Activated T-helper 2 cell treated with anti-CD3 and anti-CD28 coated beads, Interferon-gamma antibody, Interleukin-2, Interleukin-4, amounts not matched to agents 10 μg/mL and 5 μg/mL and 100 μg/mL, durations not matched to agents 14 hours and 24 hours and 36 hours (primary cell): ENCODE results near the gene NMRK2. TPM values are rescaled to one million over a fixed set of nuclear protein-coding genes. Genes with fewer than 3 reads are reported as not detected.
"Not testable (repeated sequence)": the region's sequence is repeated elsewhere in the genome, so short reads cannot be mapped to it uniquely, and the experiment has no call there.

Source experiments
- DNase-seq: peaks from one replicate; pipeline ENCODE4 v3.0.0; 2021; ENCODE audit warnings: low spot score
- H3K27ac Mint-ChIP-seq: one replicate; pipeline ENCODE4 v1.8.0; 2021; ENCODE audit warnings: mixed read lengths
- H3K27me3 Mint-ChIP-seq: one replicate; pipeline ENCODE4 v1.8.0; 2021; ENCODE audit warnings: low read depth, mixed read lengths
- H3K36me3 Mint-ChIP-seq: one replicate; pipeline ENCODE4 v1.8.0; 2021; ENCODE audit warnings: low read depth, mixed read lengths
- H3K4me1 Mint-ChIP-seq: one replicate; pipeline ENCODE4 v1.8.0; 2021; ENCODE audit warnings: low read depth, mixed read lengths
- H3K4me3 Mint-ChIP-seq: one replicate; pipeline ENCODE4 v1.8.0; 2021; ENCODE audit warnings: low read depth, mild to moderate bottlenecking, moderate library complexity, mixed read lengths
- H3K9me3 Mint-ChIP-seq: one replicate; pipeline ENCODE4 v1.8.0; 2021; ENCODE audit warnings: mixed read lengths
- intact Hi-C: fragments of 100-400 bp; cut with micrococcal nuclease; formaldehyde crosslinking; loops from one replicate; pipeline ENCODE4 v1.15.1; 2023
- total RNA-seq: library from RNA; stranded (reverse); gene quantifications from 2 replicates; pipeline ENCODE4 v1.2.3, GENCODE V29; 2022

The NMRK2 gene
- total RNA-seq, 1 donor from 2014 or later = not detected

DNA sequence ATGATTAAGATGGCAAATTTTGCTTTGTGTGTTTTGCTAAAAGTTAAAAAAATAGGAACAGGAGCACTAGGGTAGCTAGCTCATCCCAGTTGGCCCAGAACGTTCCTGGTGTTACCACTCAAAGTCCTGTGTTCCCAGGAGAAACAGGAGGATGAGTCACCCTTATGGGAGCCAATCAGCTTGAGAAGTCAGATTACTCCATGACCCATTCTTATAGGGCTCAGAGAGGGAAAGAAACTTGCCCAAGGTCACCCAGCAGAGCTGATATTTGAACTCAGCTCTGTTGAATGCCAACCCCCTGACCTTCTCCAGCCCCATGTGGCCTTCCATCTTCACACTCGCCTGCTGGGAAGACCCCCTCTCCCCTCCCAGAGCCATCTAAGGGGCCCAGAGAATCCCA is 13.0 kb downstream of the NMRK2 start:
- Mint-ChIP-seq H3K27ac (no peak overlapping the region), H3K27me3 (no peaks in the 10 kb centered on the region), H3K4me3 (no peak overlapping the region), H3K36me3 (no peaks in the 10 kb centered on the region), H3K9me3 (no peaks in the 10 kb centered on the region), H3K4me1 (peaks cover 1% of the 10 kb centered on the region)
- intact Hi-C loops = no loop called here
- DNase-seq = no peak

DNA sequence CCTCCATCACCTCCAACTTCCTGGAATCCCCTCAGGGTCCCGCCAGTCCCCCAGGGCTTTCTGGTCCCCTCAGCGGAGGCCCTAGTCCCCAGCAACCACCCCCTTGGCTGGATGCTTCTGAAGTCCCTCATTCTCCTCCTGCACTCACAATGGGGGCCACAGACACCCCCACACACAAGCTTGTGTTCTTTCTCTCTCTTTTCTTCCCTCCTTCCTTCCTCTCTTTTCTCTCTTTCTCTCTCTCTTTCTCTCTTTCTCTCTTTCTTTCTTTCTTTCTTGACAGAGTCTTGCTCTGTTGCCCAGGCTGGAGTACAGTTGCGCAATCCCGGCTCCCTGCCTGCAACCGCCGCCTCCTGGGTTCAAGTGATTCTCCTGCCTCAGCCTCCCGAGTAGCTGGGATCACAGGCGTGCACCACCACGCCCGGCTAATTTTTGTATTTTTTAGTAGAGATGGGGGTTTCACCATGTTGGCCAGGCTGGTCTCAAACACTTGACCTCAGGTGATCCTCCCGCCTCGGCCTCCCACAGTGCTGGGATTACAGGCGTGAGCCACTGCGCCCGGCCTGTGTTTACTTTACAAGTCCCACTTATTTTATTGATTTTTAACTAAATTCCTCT is 14.6 kb downstream of the NMRK2 start:
- H3K4me3 Mint-ChIP-seq, H3K27ac Mint-ChIP-seq, H3K9me3 Mint-ChIP-seq, H3K27me3 Mint-ChIP-seq, DNase-seq, H3K4me1 Mint-ChIP-seq, intact Hi-C loops, H3K36me3 Mint-ChIP-seq: not testable (repeated sequence)

- Mint-ChIP-seq H3K4me1 (no peaks in the 10 kb centered on the region), H3K27me3 (no peaks in the 10 kb centered on the region), H3K27ac (no peak overlapping the region), H3K36me3 (no peaks in the 10 kb centered on the region), H3K4me3 (no peak overlapping the region), H3K9me3 (no peaks in the 10 kb centered on the region)
- no peak for DNase-seq
- intact Hi-C loops = no loop called here
Observed at GRCh38 chr19:3949294-3949693, 16.4 kb downstream of the NMRK2 start.

- Mint-ChIP-seq H3K4me3 (no peak overlapping the region), H3K4me1 (no peaks in the 10 kb centered on the region), H3K36me3 (no peaks in the 10 kb centered on the region), H3K9me3 (no peaks in the 10 kb centered on the region), H3K27me3 (no peaks in the 10 kb centered on the region), H3K27ac (no peak overlapping the region)
- no peak for DNase-seq
- intact Hi-C loops = no loop called here
Observed at GRCh38 chr19:3949997-3950859, 17.4 kb downstream of the NMRK2 start.

DNA sequence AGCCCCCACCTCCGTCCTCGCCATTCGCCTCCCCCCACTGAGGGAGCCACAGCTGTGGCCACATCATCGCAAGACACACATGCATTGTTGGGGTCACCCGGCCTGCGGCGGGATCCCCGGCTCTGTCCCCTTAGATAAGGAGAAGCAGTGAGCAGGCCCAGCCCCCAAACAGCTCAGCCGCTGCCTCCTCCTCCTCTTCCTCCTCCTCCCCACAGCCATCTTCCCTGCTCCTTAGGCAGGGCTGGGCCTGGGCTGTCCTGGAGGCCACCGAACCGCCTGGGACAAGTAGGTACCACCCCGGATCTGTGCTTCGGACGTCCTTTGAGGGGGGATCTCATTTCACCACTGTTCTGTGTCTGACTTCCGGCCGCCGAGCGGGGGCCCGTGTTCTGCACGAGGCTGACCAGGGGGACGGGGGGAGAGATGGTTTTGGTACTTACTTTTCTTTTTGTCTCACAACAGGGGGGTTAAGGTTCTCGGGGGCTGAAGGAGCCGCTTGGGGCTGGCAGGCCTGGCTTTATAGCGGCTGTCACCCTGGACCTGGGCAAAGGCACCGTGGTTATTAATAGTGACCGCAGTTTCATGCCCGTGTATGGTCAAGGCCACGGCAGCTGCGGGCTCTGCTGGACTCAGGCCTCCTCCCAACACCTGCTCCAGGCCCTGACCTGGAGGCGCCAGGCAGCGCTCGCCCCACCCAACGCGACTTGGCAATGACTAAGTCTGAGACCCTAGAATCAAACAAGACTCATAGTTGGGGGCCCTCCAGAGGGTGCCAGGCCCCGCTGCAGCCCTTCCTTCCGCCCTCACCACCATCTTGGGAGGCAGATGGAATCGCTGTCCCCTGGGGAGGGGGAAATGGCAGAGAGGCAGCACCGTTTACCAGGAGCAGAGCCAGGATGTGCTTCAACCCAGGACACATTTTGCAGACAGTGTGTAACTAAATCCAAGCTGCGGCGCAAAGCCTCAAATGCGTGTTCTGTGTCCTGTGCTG is 18.3 kb downstream of the NMRK2 start:
- H3K9me3 Mint-ChIP-seq = no peaks in the 10 kb centered on the region
- H3K27ac Mint-ChIP-seq = no peak overlapping the region
- no peaks in the 10 kb centered on the region for H3K27me3 Mint-ChIP-seq
- no peaks in the 10 kb centered on the region for H3K36me3 Mint-ChIP-seq
- intact Hi-C loops = no loop called here
- DNase-seq = no peak
- no peak overlapping the region for H3K4me3 Mint-ChIP-seq
- H3K4me1 Mint-ChIP-seq = no peaks in the 10 kb centered on the region

- H3K9me3 Mint-ChIP-seq, H3K27ac Mint-ChIP-seq, H3K4me3 Mint-ChIP-seq, DNase-seq, H3K27me3 Mint-ChIP-seq, intact Hi-C loops, H3K36me3 Mint-ChIP-seq, H3K4me1 Mint-ChIP-seq: not testable (repeated sequence)
Observed at GRCh38 chr19:3952755-3953276, 19.9 kb downstream of the NMRK2 start.

DNA sequence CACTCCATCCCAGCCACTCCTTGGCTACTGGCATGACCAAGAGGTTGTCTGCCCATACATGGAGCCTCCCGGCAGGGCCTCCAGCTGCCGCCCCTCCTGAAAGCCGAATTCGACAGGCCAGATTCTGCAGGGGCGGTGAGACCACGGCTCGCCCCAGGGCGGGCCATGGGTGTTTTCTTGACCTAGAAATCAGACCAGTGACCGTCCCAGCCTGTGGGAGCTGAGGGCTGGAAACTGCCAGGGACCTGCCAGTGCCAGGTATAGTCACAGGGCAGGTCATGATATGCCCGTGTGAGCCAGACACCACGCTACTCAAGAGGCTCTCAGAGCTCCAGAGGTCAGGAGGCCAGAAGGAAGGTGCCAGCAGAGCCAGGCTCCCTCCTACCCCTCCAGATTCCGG is 21.2 kb downstream of the NMRK2 start:
- intact Hi-C loops = no loop called here
- no peaks in the 10 kb centered on the region for H3K4me1 Mint-ChIP-seq
- H3K9me3 Mint-ChIP-seq = no peaks in the 10 kb centered on the region
- H3K27ac Mint-ChIP-seq = no peak overlapping the region
- no peak overlapping the region for H3K4me3 Mint-ChIP-seq
- H3K27me3 Mint-ChIP-seq = no peaks in the 10 kb centered on the region
- peaks cover 4% of the 10 kb centered on the region for H3K36me3 Mint-ChIP-seq
- no peak for DNase-seq

DNA sequence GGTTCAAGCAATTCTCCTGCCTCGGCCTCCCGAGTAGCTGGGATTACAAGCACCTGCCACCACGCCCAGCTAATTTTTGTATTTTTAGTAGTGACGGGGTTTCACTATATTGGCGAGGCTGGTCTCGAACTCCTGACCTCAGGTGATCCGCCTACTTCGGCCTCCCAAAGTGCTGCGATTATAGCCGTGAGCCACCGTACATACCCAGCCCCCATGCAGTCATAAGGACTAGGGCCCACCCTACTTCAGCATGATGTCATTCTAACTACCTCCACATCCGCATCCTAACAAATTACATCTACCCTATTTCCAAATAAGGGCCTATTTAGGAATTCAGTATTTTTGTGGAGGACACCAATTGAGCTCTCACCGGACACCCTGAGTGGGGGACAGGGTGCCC is 22.4 kb downstream of the NMRK2 start:
- DNase-seq, H3K27me3 Mint-ChIP-seq, H3K4me3 Mint-ChIP-seq, H3K27ac Mint-ChIP-seq, H3K4me1 Mint-ChIP-seq, intact Hi-C loops, H3K36me3 Mint-ChIP-seq, H3K9me3 Mint-ChIP-seq: not testable (repeated sequence)

GRCh38 chr19:3955688-3956087 is 22.8 kb downstream of the NMRK2 start:
- no peaks in the 10 kb centered on the region for H3K27me3 Mint-ChIP-seq
- no peaks in the 10 kb centered on the region for H3K4me1 Mint-ChIP-seq
- no peak overlapping the region for H3K27ac Mint-ChIP-seq
- no peaks in the 10 kb centered on the region for H3K9me3 Mint-ChIP-seq
- no peak overlapping the region for H3K4me3 Mint-ChIP-seq
- H3K36me3 Mint-ChIP-seq = peaks cover 10% of the 10 kb centered on the region
- intact Hi-C loops = no loop called here
- DNase-seq = no peak

GRCh38 chr19:3958836-3959765 is 26.2 kb downstream of the NMRK2 start:
- intact Hi-C loops = no loop called here
- no peak for DNase-seq
- Mint-ChIP-seq H3K4me3 (no peak overlapping the region), H3K9me3 (no peaks in the 10 kb centered on the region), H3K36me3 (peaks cover 25% of the 10 kb centered on the region), H3K27ac (no peak overlapping the region), H3K4me1 (no peaks in the 10 kb centered on the region), H3K27me3 (no peaks in the 10 kb centered on the region)

GRCh38 chr19:3959766-3960131 is 26.9 kb downstream of the NMRK2 start:
- Mint-ChIP-seq H3K9me3 (no peaks in the 10 kb centered on the region), H3K27me3 (no peaks in the 10 kb centered on the region), H3K27ac (no peak overlapping the region), H3K4me3 (no peak overlapping the region), H3K36me3 (peaks cover 29% of the 10 kb centered on the region), H3K4me1 (no peaks in the 10 kb centered on the region)
- intact Hi-C loops = no loop called here
- DNase-seq = no peak

GRCh38 chr19:3961007-3961406 is 28.1 kb downstream of the NMRK2 start:
- no peak overlapping the region for H3K4me3 Mint-ChIP-seq
- H3K27me3 Mint-ChIP-seq = no peaks in the 10 kb centered on the region
- peaks cover 35% of the 10 kb centered on the region for H3K36me3 Mint-ChIP-seq
- no peaks in the 10 kb centered on the region for H3K9me3 Mint-ChIP-seq
- H3K4me1 Mint-ChIP-seq = no peaks in the 10 kb centered on the region
- no peak for DNase-seq
- intact Hi-C loops = no loop called here
- no peak overlapping the region for H3K27ac Mint-ChIP-seq
